ENCODE measurements around the gene MAP6. TPM values are rescaled to one million over a fixed set of nuclear protein-coding genes. Genes with fewer than 3 reads are reported as not detected.

MAP6 gene
- total and polyA plus RNA-seq, 8 donors = 0.88 to 17.4 (median 2.5) TPM

- 76 to 77% methylated on average over 1 of the region's 1 CpG for WGBS, 2 donors
- ATAC-seq (no peak), FAIRE-seq (no peak), DNase-seq (no peak)
- intact Hi-C loops (cut with DNase I) = no loop called here
- Histone ChIP-seq H3K4me3 (no peak overlapping the region), H3K4me1 (peaks cover 5 to 9% (median 6%) of the 10 kb centered on the region in 3 donors), H3K27ac (no peak overlapping the region), H3K36me3 (no peaks in the 10 kb centered on the region), H3K9me3 (no peaks in the 10 kb centered on the region), H3K27me3 (no peaks in the 10 kb centered on the region)
- TF ChIP-seq CTCF (IDR thresholded peaks at IDR 0.05) = no peak
Measured at GRCh38 chr11:75560644-75561043, 108.2 kb downstream of the MAP6 start.

GRCh38 chr11:75558939-75559843 lies 109.6 kb downstream of the MAP6 start:
- TF ChIP-seq CTCF (IDR thresholded peaks at IDR 0.05) = no peak
- no peak for ATAC-seq
- Histone ChIP-seq H3K27me3 (no peaks in the 10 kb centered on the region), H3K4me1 (peaks cover 5 to 9% (median 6%) of the 10 kb centered on the region in 3 donors), H3K4me3 (no peak overlapping the region), H3K36me3 (no peaks in the 10 kb centered on the region), H3K9me3 (no peaks in the 10 kb centered on the region), H3K27ac (peak overlapping the region in 2 of 4 donors; percentile 28 to 41)
- 41 to 45% methylated on average over 8 of the region's 8 CpGs for WGBS, 2 donors
- no peak for FAIRE-seq
- intact Hi-C loops (cut with DNase I) = no loop called here
- DNase-seq = peak in 1 of 6 donors; percentile 29

- no peak for FAIRE-seq
- WGBS, 2 donors = 74 to 78% methylated on average over 17 of the region's 17 CpGs
- no peak for DNase-seq
Measured at GRCh38 chr11:75557666-75558494, 111.0 kb downstream of the MAP6 start.

GRCh38 chr11:75556275-75556674 lies 112.6 kb downstream of the MAP6 start:
- no peak for TF ChIP-seq CTCF (IDR thresholded peaks at IDR 0.05)
- no peak for DNase-seq
- intact Hi-C loops (cut with DNase I) = no loop called here
- Histone ChIP-seq H3K27me3 (no peaks in the 10 kb centered on the region), H3K27ac (no peak overlapping the region), H3K4me1 (no peaks in the 10 kb centered on the region), H3K9me3 (no peaks in the 10 kb centered on the region), H3K4me3 (no peak overlapping the region), H3K36me3 (no peaks in the 10 kb centered on the region)
- WGBS, 2 donors = 61 to 70% methylated on average over 3 of the region's 3 CpGs
- no peak for FAIRE-seq
- ATAC-seq = no peak

More at GRCh38 chr11:75557666-75558494, 111.0 kb downstream of the MAP6 start:
- ATAC-seq = no peak
- H3K4me3 ChIP-seq = no peak overlapping the region
- no peak for TF ChIP-seq CTCF (IDR thresholded peaks at IDR 0.05)
- H3K4me1 ChIP-seq = no peaks in the 10 kb centered on the region
- intact Hi-C loops (cut with DNase I) = no loop called here
- no peaks in the 10 kb centered on the region for H3K9me3 ChIP-seq
- no peaks in the 10 kb centered on the region for H3K27me3 ChIP-seq
- H3K27ac ChIP-seq = peak overlapping the region in 2 of 4 donors; percentile 8 to 28
- no peaks in the 10 kb centered on the region for H3K36me3 ChIP-seq
